Right lobe of liver (tissue), 6 donors: ENCODE results near the gene SSH2. TPM values are rescaled to one million over a fixed set of nuclear protein-coding genes. Genes with fewer than 3 reads are reported as not detected.

ENCODE experiments used
- ATAC-seq, 4 donors: fragments of 200-7000 bp; cut with Tn5 transposase; one replicate each; pipeline ENCODE4 v1.9.1; 2020; ENCODE audit warnings: mild to moderate bottlenecking in 4 of 4, moderate library complexity in 4 of 4
- DNase-seq, 3 donors: peaks; one replicate each; pipeline ENCODE4 v3.0.0-alpha.2; 2020
- H3K27ac ChIP-seq, 3 donors: fragments of 200-600 bp; one replicate each; pipeline ENCODE4 v1.8.0; 2022
- H3K27me3 ChIP-seq, 2 donors: fragments of 200-600 bp; one replicate each; pipeline ENCODE4 v1.8.0; 2022
- H3K36me3 ChIP-seq, 4 donors: fragments of 200-600 bp; sonication (generic) in 1 of 4; one replicate each; pipeline versions ENCODE4 v1.5.1 to v1.8.0; 2017 to 2022; ENCODE audit warnings: control low read depth in 1 of 4
- H3K4me1 ChIP-seq, 4 donors: fragments of 200-600 bp; sonication (generic) in 1 of 4; one replicate each; pipeline versions ENCODE4 v1.5.1 to v1.8.0; 2017 to 2022; ENCODE audit warnings: control low read depth in 1 of 4
- H3K4me3 ChIP-seq, 3 donors: fragments of 200-600 bp; one replicate each; pipeline ENCODE4 v1.8.0; 2022
- H3K9me3 ChIP-seq, 4 donors: fragments of 200-600 bp; sonication (generic) in 1 of 4; one replicate each; pipeline versions ENCODE4 v1.5.1 to v1.8.0; 2017 to 2022; ENCODE audit warnings: control low read depth in 1 of 4
- POLR2A ChIP-seq: fragments of 450-650 bp; IDR thresholded peaks from one replicate; pipeline ENCODE4 v1.6.1; 2017; ENCODE audit warnings: antibody characterized with exemption, mild to moderate bottlenecking
- WGBS: methylation state at CpG from one replicate; pipeline ENCODE4 v1.1.6; 2018; ENCODE audit warnings: low coverage, low lambda C conversion rate; ENCODE audit not compliant: insufficient coverage; ENCODE audit errors: missing lambda C conversion rate; 5-methylcytosine and 5-hydroxymethylcytosine counted together
- intact Hi-C, 2 donors: fragments of 100-400 bp; cut with DNase I; formaldehyde crosslinking; loops; one replicate each; pipeline versions ENCODE4 v1.11.2 to v1.14.1; 2022
- total RNA-seq, 6 experiments: library from RNA; depleted of rRNA in 2 of 6; stranded (reverse); fragments of >200 nt in 2 of 6; fragmentation: NEBNext Ultra II Directional in 3 of 6; extraction: Animal tissue kit (Norgen Biotek cat#: 25700) in 3 of 6; gene quantifications; one replicate each; pipeline versions ENCODE4 v1.1.0 to v1.2.4, GENCODE V29; 2016 to 2023
- TF ChIP-seq, protein P1 (sequence below), 4 donors: fragments of 200-600 bp in 3 of 4; fragments of 450-650 bp in 1 of 4; IDR thresholded peaks; one replicate each; pipeline versions ENCODE4 v1.5.1 to v1.8.0; 2016 to 2022; ENCODE audit warnings: antibody characterized with exemption in 4 of 4, mild to moderate bottlenecking in 2 of 4
- donor health status: DM: no; HTN: yes; CAD: no.
- donor health status: DM: no; HTN: no; CAD: no.
- donor health status: DM: no; HTN: no; CAD: no.
- donor health status: DM: no; HTN: yes; CAD: no.
- donor health status: DM: no; HTN: yes; CAD: no.

The SSH2 gene
- total RNA-seq, 6 experiments from 2014 or later = 8.0 to 12.7 (median 10.5) TPM

GRCh38 chr17:29616300-29617048, 313.6 kb downstream of the SSH2 start:
- intact Hi-C loops = no loop called here
- peaks cover 0 to 40% (median 17%) of the 10 kb centered on the region in 4 donors for H3K4me1 ChIP-seq
- no peaks in the 10 kb centered on the region for H3K36me3 ChIP-seq
- TF ChIP-seq, protein P1, sequence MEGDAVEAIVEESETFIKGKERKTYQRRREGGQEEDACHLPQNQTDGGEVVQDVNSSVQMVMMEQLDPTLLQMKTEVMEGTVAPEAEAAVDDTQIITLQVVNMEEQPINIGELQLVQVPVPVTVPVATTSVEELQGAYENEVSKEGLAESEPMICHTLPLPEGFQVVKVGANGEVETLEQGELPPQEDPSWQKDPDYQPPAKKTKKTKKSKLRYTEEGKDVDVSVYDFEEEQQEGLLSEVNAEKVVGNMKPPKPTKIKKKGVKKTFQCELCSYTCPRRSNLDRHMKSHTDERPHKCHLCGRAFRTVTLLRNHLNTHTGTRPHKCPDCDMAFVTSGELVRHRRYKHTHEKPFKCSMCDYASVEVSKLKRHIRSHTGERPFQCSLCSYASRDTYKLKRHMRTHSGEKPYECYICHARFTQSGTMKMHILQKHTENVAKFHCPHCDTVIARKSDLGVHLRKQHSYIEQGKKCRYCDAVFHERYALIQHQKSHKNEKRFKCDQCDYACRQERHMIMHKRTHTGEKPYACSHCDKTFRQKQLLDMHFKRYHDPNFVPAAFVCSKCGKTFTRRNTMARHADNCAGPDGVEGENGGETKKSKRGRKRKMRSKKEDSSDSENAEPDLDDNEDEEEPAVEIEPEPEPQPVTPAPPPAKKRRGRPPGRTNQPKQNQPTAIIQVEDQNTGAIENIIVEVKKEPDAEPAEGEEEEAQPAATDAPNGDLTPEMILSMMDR (IDR thresholded peaks at IDR 0.05) = no peak
- TF ChIP-seq POLR2A = no peak
- ATAC-seq (no peak), DNase-seq (peak in 1 of 3 donors; percentile 46)
- no peak overlapping the region for H3K27ac ChIP-seq
- peak overlapping the region in 2 of 3 donors; percentile 25 to 33 for H3K4me3 ChIP-seq
- H3K9me3 ChIP-seq = no peaks in the 10 kb centered on the region
- H3K27me3 ChIP-seq = peaks cover 0 to 16% of the 10 kb centered on the region in 2 donors
- WGBS = 16% methylated on average over 14 of the region's 32 CpGs

- WGBS = 4% methylated on average over 4 of the region's 74 CpGs
- DNase-seq = peak; percentile 85 to 87 (median 87)
- peak; percentile 72 to 82 (median 76) for ATAC-seq
- Histone ChIP-seq H3K9me3 (no peaks in the 10 kb centered on the region), H3K27ac (no peak overlapping the region), H3K4me1 (peaks cover 0 to 40% (median 17%) of the 10 kb centered on the region in 4 donors), H3K4me3 (peak overlapping the region in 2 of 3 donors; percentile 25 to 33), H3K36me3 (no peaks in the 10 kb centered on the region), H3K27me3 (peaks cover 0 to 16% of the 10 kb centered on the region in 2 donors)
- TF ChIP-seq, protein P1 (IDR thresholded peaks at IDR 0.05) = no peak
- peak; percentile 39 for TF ChIP-seq POLR2A
- intact Hi-C loops = no loop called here
Observed at GRCh38 chr17:29615492-29616299, 314.3 kb downstream of the SSH2 start.

DNA sequence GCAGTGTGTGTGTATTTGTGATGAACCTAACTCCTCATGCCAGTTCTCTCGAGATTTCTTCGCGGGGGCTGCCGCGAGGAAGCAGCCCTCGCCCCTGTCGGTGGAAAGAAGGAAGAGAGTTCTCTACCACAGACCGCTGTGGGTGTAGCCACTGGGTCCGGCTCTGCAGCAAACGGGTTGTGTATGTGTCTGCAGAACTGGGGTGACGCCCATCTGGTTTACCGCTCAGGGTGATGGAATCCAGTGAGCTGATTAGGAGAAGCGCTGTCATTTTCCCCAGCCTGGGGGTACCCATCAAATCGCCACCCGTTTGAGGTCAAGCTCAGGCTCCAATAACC, 315.0 kb downstream of the SSH2 start:
- Histone ChIP-seq H3K4me3 (peak overlapping the region in 1 of 3 donors; percentile 33), H3K27ac (no peak overlapping the region), H3K36me3 (no peaks in the 10 kb centered on the region), H3K4me1 (peaks cover 0 to 40% (median 17%) of the 10 kb centered on the region in 4 donors), H3K9me3 (no peaks in the 10 kb centered on the region), H3K27me3 (peaks cover 0 to 16% of the 10 kb centered on the region in 2 donors)
- TF ChIP-seq, protein P1 (IDR thresholded peaks at IDR 0.05) = no peak
- 11% methylated on average over 10 of the region's 15 CpGs for WGBS
- intact Hi-C loops = no loop called here
- ATAC-seq (no peak), DNase-seq (no peak)

GRCh38 chr17:29614349-29615047, 315.5 kb downstream of the SSH2 start:
- ATAC-seq = no peak
- Histone ChIP-seq H3K4me3 (no peak overlapping the region), H3K27me3 (peaks cover 0 to 16% of the 10 kb centered on the region in 2 donors), H3K9me3 (no peaks in the 10 kb centered on the region), H3K27ac (no peak overlapping the region), H3K4me1 (peaks cover 0 to 40% (median 17%) of the 10 kb centered on the region in 4 donors), H3K36me3 (no peaks in the 10 kb centered on the region)
- peak in 1 of 3 donors; percentile 51 for DNase-seq
- 10% methylated on average over 6 of the region's 16 CpGs for WGBS
- TF ChIP-seq, protein P1 (IDR thresholded peaks at IDR 0.05) = no peak
- TF ChIP-seq POLR2A = no peak
- intact Hi-C loops = no loop called here
